Activated CD4-positive, alpha-beta T cell treated with anti-CD3 and anti-CD28 coated beads, Interleukin-2, amount 50 U/mL, for 1 hour (primary cell): ENCODE measurements around the gene C19orf25.
A peak's percentile ranks its signal among the peaks of the same experiment; 100 is the strongest.

Source experiments
- DNase-seq: peaks from one replicate; pipeline ENCODE4 v3.0.0-alpha.2; 2020

The C19orf25 gene

DNA sequence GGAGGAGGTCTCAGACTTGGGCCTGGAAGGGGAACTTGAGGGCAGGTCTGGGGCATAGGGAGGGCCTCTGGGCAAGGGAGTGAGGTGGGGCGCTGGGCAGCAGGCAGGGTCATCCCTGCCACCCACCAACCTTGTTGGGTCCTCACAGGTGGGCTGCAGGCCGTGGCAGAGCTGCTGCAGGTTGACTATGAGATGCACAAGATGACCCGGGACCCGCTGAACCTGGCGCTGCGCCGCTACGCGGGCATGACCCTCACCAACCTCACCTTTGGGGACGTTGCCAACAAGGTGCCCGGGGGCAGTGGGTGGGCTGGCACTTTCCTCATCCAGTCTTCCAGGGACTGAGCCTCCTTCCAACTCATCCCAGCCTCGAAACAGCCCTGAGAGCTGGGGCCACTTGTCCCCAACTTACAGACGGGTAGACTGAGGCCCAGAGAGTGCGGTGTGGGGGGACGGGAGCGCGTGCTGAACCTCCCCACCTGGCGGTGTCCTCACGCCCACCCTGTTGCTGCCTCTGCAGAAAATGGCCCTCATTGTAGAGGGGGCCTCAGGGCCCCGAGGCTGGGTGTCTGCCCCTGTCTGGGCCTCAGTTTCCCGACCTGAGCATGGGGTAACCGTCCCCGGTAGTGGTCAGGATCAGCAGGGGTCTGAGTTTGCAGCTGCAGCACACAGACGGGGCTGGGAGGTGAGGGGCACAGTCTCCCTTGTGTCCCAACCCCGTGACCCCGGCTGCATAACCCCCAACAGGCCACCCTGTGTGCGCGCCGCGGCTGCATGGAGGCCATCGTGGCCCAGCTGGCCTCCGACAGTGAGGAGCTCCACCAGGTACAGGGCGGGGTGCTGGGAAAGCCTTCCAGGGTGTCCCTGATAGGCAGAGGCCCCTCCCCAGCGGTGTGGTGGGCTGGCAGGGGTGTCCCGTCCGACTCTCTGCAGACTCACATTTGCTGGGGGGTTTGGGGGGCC lies 18.7 kb downstream of the C19orf25 start:
- no peak for DNase-seq

DNA sequence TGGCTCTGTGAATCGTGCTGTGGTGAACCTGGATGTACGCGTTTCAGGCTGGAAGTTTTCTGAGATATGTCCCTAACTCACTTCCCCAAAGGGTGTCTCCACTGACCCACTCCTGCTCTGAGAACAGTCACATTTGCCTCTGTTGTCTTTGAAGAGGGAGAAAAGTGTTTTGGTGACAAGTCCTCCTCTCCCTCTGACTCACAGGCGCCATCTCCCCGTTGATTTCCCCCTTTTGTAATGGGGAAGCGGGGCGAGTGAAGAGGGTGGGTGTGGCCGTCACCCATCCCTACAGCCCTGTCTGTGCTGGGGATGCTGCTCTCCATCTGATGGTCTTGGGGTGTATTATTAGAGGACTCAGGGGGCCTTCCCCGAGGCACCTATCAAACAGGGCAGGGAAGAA lies 19.5 kb downstream of the C19orf25 start:
- no peak for DNase-seq

DNA sequence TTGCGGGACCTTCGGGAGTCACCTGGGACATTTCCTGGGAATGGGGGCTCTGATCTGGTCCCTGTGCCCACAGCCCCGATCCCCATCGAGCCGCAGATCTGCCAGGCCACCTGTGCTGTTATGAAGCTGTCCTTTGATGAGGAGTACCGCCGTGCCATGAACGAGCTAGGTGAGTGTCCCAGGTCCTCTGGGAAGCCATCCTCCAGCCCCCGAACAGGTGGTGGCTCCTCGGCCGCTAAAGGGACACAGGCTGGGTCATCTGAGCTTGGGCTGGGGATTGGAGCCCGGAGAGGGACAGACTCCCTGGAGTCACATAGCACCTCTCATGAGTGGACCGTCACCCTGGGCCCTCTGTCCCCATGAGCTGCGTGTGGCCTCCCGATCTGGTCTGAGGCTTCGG lies 21.1 kb downstream of the C19orf25 start:
- no peak for DNase-seq

DNA sequence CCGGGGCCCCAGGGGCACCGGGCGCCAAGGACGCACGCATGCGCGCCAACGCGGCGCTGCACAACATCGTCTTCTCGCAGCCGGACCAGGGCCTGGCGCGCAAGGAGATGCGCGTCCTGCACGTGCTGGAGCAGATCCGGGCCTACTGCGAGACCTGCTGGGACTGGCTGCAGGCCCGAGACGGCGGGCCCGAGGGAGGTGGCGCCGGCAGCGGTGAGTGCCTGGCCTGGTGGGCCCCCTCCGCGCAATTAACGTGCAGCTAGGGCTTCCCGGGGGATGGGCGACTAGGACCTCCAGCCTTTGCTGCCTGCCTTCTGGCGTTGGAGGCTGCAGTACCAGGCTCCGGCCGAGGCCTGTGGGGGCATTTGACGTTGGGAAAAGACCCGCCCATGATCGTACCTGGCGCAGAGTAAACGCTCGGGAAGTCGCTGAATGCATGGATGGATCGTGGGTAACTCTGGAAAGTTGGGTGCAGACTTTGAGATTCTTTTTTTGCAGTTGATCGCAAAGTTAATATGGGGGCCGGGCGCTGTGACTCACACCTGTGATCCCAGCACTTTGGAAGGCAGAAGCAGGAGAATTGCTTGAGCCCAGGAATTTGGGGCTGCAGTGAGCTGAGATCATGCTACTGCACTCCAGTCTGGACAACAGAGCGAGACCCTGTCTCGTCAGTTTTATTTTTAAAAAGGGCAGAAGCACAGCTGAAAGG lies 21.8 kb downstream of the C19orf25 start:
- no peak for DNase-seq

DNA sequence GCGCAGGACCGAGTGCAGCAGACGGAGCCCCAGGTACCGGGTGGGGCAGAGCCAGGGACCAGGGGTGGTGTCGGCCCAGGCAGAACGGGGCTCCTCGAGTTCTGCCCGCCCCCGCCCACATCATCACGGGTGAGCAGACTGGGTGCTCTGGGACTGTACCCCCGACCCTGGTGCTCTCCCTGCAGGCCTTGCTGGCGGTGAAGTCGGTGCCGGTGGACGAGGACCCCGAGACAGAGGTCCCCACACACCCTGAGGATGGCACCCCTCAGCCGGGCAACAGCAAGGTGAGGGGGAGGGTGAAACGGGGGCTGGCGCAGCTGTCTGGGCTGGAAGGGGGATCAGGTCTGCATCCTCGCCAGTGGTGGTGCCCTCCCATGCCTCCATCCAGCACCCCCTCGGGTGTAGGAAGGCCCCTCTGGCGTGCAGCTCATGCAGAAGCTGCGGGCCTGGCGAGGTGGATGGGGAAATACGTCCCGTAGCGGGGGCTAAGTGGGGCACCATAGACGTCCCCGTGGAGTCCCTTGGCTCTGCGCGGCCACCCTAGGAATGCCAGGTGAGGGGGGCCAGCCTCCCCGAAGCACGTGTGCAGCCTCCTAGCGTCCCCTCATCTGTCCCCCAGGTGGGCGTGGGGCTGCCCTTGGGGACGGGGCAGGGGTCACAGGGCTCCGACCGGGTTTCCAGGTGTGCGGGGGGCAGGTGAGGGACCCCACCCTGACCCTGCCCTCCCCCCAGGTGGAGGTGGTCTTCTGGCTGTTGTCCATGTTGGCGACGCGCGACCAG lies 22.7 kb downstream of the C19orf25 start:
- DNase-seq, result no peak

DNA sequence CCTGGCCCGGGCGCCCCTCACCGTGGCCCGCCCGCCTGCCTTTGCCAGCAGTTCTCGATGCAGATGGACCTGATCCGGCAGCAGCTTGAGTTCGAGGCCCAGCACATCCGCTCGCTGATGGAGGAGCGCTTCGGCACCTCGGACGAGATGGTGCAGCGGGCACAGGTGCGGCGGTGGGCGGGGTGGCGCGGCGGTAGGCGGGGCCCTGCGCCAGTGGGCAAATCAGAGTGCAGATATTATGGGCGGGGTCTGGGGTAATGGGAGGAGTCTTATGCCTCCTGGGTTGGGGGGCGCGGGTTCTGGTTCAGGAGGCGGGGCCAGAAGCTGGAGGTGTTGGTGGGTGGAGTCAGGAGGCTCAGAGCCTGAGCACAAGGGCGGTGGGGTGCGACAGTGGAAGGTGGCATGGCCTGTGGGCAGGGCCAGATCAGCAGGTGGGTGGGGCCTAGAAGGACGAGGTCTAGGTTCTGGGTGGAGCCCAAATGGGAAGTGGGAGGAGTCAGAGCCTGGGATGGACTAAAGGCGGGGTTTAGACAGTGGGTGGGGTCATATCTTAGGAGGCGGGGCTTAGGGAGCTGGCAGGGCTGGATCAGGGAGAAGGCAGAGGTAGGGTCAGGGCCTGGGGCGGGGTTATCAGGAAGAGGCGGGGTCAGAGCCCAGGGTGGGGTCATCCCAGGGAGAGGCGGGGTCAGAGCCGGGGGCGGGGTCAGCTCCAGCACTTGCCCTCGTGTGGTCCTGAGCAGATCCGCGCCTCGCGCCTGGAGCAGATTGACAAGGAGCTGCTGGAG lies 23.5 kb downstream of the C19orf25 start:
- DNase-seq, result peak; percentile 57

DNA sequence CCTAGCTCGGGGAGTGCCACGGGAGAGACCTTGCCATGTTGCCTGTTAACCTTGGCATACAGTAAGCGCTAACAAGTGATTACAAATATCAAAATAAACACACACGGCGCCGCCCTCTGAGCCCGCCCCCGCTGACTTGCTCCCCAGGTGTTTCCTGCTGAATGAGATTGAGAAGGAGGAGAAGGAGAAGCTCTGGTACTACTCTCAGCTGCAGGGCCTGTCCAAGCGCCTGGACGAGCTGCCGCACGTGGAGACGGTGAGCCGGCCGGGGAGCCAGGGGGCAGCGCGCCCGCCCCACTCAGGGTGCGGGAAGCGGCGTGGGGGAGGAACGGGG lies 24.0 kb downstream of the C19orf25 start:
- no peak for DNase-seq

DNA sequence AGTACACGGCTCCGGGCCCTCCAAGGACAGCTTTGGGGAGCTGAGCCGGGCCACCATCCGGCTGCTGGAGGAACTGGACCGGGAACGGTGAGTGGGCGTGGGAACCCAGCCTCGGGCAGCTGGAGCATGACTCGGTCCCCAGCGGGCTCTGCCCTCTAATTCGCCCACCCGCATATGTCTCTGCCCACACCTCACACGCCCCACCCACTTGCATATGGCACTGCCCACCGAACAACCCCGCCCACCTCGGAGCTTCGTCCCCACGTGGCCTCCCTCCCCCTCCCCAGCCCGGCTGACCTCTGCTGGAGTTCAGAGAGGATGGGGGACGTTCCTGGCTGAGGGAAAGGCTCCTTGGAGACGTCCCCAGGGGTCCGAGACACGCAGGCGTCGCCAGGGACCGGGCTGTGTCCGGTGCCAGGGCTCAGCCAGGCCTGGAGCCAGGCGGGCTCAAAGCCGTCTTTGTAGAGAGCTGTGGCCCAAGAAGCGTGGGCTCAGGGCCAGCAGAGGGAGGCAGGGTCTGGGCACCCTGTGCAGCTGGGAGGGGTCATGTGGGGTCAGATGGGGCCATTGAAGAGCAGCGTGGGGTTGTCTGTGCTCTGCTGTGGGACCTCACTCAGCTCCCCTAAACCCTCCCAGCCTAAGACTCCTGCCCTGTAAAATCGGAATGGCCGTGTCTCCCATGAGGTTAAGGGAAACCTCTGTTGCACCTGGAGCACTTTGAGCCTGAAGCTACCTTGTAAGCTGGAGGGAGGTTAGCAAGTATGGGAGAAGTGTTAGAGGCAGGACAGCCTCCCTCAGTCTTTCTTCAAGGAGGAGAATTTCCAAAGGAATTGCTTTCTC lies 25.3 kb downstream of the C19orf25 start:
- DNase-seq, result no peak

DNA sequence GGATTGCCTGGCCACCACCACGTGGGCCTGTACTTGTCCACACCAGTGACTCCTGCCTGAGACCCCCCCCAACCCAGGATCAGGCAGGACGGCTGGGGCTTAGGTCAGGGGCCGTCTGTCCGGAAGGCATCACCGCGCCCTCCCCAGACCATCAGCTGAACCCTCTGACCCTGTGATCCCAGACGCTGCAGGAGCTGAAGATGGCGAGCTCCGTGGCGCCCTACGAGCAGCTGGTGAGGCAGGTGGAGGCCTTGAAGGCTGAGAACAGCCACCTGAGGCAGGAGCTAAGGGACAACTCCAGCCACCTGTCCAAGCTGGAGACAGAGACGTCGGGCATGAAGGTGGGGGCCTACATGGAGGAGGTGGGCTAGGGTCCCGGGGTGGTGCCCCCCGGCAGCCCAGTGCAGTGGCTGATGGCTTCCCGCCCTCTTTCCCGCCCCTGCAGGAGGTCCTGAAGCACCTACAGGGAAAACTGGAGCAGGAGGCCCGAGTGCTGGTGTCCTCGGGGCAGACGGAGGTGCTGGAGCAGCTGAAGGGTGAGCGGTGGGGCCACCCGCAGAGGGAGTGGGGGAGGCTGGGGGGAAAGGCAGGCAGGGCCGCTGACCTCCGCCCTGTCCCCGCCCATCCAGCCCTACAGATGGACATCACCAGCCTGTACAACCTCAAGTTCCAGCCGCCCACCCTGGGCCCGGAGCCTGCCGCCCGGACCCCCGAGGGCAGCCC lies 26.1 kb downstream of the C19orf25 start:
- no peak for DNase-seq

DNA sequence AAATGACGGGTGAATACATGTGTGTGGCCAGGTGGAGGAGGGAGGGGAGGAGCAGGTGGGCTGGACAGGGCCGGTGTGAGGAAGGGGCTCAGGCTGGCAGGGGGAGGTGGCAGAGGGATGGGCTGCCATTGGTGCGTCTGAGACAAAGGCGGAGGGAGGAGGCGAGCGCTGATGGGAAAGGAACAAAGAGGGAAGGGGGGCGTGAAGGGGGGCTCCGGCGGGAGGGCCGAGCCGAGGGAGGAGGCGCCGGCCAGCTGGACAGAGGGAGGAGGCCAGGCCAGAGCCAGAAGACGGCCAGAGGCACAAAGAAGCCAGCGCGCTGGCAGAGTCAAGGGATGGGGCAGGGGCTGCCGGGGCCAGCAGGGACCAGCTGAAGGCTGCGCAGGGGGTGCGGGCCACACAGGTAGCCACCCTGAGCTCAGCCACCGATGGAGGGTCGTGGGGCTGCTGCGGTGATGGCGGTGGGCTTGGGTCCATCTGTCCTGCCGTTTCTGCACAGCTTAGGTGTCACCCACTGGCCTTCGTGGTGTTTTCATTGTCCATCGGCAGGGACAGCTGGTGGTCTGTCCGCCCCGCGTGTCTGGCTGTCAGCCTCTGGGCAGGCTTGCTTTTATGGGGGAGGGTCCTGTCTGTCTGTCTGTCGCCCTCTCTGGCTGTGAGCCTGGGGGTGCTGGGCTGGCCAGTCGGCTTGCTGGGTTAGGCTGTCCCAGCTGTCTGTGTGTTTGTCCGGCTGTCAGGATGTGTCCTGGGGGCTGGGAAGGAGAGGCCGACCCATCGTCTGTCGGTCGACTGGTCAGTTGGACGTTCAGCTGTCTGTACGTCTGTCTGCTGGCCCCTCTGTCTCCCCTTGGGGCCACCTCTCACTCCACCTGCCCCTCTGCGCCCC lies 26.9 kb downstream of the C19orf25 start:
- no peak for DNase-seq

DNA sequence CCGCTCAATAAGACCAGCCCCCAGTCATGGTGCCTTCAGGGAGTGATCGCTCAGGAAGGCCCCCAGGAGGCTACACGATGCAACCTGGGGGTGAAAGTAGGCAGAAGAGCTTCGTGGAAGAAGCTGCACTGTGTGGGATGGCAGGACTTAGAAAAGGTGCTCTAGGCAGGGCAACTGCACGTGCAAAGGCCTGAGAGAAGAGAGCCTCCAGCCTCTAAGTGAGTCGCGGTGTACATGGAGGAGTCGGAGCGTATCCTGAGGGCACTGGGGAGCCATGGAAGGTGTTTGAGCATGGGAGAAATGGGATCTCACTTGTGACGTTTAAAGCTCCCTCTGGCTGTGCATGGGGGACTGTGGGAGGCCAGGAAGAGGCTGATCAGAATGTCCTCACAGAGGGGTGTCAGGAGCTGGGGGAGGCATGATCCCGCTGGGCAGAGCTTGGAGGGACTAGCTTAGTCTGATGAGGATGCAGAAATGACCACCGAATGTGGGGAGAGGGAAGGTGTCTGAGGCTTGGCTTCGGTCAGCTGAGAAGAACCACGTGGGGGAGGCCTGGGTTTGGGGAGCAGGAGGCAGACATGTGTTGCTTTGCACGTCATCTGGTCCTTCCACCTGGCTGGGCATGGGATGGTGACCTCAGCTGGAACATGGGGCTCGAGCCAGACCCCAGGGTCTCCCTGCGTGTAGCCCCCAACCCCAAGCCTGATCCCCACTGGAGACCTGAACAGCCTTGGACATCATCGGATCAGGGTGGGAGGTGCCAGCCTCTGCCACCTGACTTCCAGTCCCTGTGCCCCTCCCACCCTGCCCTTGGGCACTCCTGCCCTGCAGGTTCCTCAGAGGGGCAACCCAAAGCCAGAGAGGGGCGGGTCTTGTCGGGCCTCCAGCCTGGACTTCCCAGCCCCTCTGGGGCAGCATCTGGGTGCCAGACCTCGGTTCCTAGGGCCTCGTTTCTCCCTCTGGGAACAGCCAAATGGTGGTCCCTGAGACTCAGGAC lies 28.0 kb downstream of the C19orf25 start:
- DNase-seq, result no peak

DNA sequence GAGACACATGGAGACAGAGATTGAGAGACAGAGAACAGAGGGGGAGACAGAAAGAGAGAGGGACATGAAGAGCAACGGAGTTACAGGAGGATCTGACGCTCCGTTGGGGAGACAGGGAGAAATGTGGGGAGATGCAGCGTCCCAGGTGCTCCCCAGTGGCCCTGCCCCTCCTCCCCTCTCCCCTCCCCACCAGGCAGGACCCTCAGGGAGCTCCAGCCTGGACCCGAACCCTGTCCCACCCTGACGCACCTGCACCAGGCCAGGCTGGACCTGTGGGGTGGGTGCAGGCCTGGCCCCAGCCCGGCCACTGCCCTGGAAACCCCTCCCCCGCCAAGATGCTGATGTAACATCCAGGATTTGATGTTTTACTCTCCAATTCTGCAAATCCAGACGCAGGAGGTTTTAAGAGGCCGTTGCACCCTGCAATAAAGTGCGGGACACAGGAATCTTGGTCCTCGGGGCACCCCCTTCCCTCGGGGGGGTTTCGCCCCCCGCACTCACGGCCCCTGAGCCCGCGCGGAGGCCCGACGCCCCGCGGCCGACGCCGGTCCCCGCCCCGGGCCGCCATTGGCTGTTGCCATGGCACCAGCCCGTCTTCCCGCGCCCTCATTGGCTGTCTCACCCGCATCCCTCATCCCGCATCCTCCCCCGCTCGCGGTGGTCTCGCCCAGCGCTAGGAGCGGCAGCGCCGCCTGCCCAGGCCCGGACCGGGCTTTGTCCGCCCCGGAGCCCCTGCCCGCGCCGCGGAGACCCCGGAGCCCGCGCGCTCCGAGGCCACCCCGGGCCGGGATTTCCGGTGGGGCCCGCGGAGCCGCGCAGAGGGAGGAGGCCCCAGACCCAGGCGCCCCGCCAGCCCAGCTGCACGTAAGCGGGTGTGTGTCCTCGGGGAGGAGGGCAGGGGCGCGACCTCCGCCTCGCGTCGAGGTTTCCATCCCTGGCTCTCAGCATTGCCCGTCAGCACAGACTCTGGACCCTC lies 29.3 kb downstream of the C19orf25 start, which contains the start of gene APC2:
TSS of gene APC2 (plus strand) at position 655 of the 976 bp plus-strand sequence. CDS start 2,881 bp downstream, outside the sequence.
- DNase-seq, result no peak

DNA sequence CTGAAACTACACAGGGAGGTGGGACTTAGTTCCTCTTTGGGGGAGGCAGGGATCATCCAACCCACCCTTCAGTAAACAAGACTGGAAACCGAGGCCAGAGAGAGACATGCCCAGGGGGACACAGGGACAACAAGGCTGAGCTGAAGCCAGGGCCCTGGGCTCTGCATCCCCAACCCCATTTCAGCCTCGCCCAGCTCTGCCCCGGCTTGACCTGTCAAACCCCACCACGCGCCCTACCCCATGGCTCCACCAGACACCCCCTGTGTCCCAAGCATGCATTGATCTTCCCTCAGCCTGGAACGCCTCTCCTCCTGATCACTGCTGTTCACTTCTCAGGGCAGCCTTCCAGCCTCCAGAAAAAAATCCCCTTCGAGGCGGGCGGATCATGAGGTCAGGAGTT lies 31.1 kb downstream of the C19orf25 start:
- DNase-seq, result no peak

DNA sequence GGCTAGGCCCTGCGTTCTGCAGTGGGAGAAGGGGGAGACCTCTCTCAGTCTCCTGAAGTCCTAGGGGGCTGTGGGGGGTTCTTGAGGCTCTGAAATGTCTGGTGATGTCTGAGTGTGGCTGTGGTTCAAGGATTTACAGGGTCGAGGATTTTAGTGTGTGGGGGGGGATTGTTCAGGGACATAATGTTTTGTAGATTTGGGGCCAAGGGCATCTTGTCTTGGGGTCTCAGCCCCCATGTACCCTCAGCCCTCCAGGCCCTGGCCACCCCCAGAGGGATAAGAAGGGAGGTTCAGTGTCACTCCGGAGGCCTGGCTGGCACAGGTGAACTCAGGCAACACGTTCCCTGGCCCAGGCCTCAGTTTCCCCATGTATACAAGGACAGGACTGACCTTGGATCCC lies 31.5 kb downstream of the C19orf25 start:
- no peak for DNase-seq

DNA sequence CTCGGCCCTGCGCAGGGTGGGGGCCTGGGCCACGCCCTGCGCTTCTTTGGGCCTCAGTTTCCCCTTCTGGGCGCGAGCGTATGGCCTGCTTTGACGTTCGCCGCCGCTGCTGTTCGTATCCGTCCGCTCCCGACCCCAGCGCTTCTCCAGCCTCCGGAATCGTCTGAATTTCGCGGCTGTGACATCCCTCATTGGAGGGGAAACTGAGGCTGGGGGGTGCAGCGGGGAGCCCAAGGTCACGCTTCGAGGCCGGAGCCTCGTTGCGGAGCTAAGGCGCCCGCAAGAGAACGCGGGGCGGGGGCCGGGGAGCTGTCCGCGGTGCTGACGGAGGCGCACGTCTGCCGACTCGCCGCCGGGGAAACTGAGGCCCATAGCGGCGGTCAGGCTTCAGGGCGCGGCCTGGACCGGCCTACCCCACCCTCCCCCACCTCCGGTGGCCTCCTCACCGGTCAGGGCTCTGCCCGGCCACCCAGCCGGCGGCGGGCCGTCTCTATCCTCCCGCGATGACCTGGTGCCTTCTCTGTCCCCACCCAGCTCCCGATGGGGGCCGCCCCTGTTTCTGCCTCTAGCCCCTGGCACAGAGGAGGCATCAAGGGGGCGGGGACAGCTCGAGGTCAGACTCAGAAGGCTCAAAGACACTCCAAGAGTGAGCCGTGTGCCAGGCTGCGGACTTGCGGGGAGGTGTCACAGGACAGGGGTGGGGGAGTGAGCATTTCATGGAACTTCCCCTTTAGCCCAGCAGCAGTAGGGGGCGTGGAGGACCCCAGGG lies 32.1 kb downstream of the C19orf25 start:
- DNase-seq, result peak; percentile 40

DNA sequence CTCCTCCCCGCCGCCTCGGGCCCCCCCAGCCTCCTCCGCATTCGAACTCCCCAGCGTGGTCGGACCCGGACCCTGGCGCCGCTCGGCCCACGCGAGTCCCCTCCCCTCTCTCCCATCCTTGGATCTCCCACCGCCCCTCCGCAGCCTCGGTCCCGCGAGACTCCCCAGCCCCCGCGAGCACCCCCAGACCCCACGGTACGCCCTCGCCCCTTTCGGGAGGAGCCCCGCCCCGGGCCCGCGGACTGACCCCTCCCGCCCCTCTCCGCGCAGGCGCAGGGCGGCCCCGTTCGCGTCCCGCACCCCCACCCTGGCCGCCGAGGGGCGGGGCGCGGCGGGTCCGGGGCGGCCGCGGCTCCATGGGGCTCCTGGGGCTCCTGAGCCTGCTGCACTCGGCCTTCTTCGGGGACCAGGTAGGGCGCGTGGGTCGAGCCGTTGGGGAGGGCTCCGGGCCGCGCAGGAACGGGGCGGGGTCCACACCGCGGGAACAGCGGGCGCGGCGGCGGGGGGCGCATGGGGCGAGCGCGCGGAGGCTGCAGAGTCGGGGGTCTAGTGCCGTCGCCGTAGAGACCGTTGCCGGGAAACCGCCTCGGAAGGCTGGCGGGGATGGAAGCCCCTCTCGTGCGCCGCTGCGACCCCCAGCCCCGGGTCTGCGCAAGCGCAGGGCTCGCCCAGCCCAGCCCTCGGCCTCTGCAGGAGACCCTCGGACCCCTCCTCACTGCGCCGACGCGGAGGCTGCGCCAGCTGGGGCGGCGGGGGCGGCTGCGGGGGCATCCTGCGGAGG lies 32.9 kb downstream of the C19orf25 start:
- DNase-seq, result no peak
